Mucosa of gallbladder (tissue), 1 donor: Measurements from ENCODE around the gene CDK12. TPM values are rescaled to one million over a fixed set of nuclear protein-coding genes. Genes with fewer than 3 reads are reported as not detected.

ENCODE experiments used
- DNase-seq: peaks from one replicate; pipeline ENCODE4 v3.0.0-alpha.2; 2020; ENCODE audit warnings: low spot score
- total RNA-seq: library from RNA; stranded (reverse); gene quantifications from one replicate; pipeline ENCODE4 v1.2.1, GENCODE V29; 2021
- donor health status: DM: no; HTN: no; CAD: no.

CDK12 gene
- total RNA-seq, 1 donor from 2014 or later, result 56.9 TPM

GRCh38 chr17:39582658-39583057, 121.4 kb downstream of the CDK12 start:
- no peak for DNase-seq

Other genes starting within 250 kb of the CDK12 start
- gene STAC2, start 235.5 kb upstream of the CDK12 start, total RNA-seq, result 1.3 TPM
- 31.8 TPM for gene FBXL20, start 59.9 kb upstream of the CDK12 start, total RNA-seq
- 27.4 TPM for gene MED1, start 10.2 kb upstream of the CDK12 start, total RNA-seq
- not detected for gene NEUROD2, start 146.4 kb downstream of the CDK12 start, total RNA-seq
- gene PPP1R1B, start 165.5 kb downstream of the CDK12 start, total RNA-seq, result 2.4 TPM
- gene STARD3, start 175.7 kb downstream of the CDK12 start, total RNA-seq, result 82.2 TPM
- 2.0 TPM for gene TCAP, start 203.9 kb downstream of the CDK12 start, total RNA-seq
- 1.8 TPM for gene PNMT, start 207.0 kb downstream of the CDK12 start, total RNA-seq
- gene PGAP3, start 226.6 kb downstream of the CDK12 start, total RNA-seq, result 54.2 TPM
- 202 TPM for gene ERBB2, start 238.6 kb downstream of the CDK12 start, total RNA-seq